BLaER1 treated with 17β-estradiol and CSF1 and Interleukin-3, amounts not matched to agents 10 nM and 100 nM (cell line): ENCODE data around the gene SYVN1.

Experiments
- H3K27ac ChIP-seq, 11 experiments: shearing (Covaris generic); formaldehyde crosslinking; 2 replicates each; pipeline ENCODE4 v1.8.1; 2022
- H3K27me3 ChIP-seq, 11 experiments: shearing (Covaris generic); formaldehyde crosslinking; 2 replicates each; pipeline ENCODE4 v1.8.1; 2022
- H3K36me3 ChIP-seq, 11 experiments: shearing (Covaris generic); formaldehyde crosslinking; 2 replicates each; pipeline ENCODE4 v1.8.1; 2022
- H3K4me1 ChIP-seq, 10 experiments: shearing (Covaris generic); formaldehyde crosslinking; 2 replicates each; pipeline ENCODE4 v1.8.1; 2022
- H3K4me2 ChIP-seq, 11 experiments: shearing (Covaris generic); formaldehyde crosslinking; 2 replicates each; pipeline ENCODE4 v1.8.1; 2022
- H3K4me3 ChIP-seq, 10 experiments: shearing (Covaris generic); formaldehyde crosslinking; 2 replicates each; pipeline ENCODE4 v1.8.1; 2022
- H3K9ac ChIP-seq, 11 experiments: shearing (Covaris generic); formaldehyde crosslinking; 2 replicates each; pipeline ENCODE4 v1.8.1; 2022
- H3K9me3 ChIP-seq, 11 experiments: shearing (Covaris generic); formaldehyde crosslinking; replicated peaks in 1 of 11; 2 replicates each; pipeline ENCODE4 v1.8.1; 2022
- H4K20me1 ChIP-seq, 11 experiments: shearing (Covaris generic); formaldehyde crosslinking; 2 replicates each; pipeline ENCODE4 v1.8.1; 2022
- Cebpa-rat ChIP-seq, 11 experiments: shearing (Covaris generic); IDR thresholded peaks; 2 replicates each; pipeline ENCODE4 v1.8.1; 2022

SYVN1 gene

DNA sequence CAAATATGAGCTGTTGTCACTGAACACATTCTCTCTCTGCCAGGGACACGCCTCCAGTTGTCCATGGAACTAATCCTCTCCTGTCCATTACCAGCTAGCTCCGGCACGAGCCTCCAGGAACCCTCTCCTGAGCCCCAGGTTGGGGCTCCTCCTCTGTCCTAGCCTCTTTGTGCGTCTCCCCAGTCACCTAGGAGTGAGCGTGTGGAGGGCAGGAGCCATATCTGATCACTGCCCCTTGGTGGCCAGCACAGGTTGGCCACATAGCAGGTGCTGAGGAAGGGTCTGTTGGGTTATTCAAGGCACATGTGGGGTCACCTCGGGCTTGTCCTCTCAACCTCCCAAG, 2.5 kb downstream of the SYVN1 start:
- Histone ChIP-seq H3K4me1 (peaks cover 35 to 67% (median 58%) of the 10 kb centered on the region in 10 experiments), H3K9me3 (no peaks in the 10 kb centered on the region), H4K20me1 (peaks cover 29 to 70% (median 45%) of the 10 kb centered on the region in 11 experiments; a peak in 20 of 22 replicates), H3K4me2 (peak overlapping the region; percentile 86 to 100 (median 97)), H3K9ac (peak overlapping the region; percentile 88 to 100 (median 96)), H3K36me3 (peaks cover 48 to 59% (median 53%) of the 10 kb centered on the region in 11 experiments), H3K27me3 (no peaks in the 10 kb centered on the region), H3K4me3 (peak overlapping the region in 9 of 10 experiments; percentile 89 to 99 (median 97); a peak in 17 of 20 replicates), H3K27ac (peak overlapping the region in 10 of 11 experiments; percentile 53 to 100 (median 97); a peak in 20 of 22 replicates)
- no peak for TF ChIP-seq Cebpa-rat (IDR thresholded peaks at IDR 0.05)

DNA sequence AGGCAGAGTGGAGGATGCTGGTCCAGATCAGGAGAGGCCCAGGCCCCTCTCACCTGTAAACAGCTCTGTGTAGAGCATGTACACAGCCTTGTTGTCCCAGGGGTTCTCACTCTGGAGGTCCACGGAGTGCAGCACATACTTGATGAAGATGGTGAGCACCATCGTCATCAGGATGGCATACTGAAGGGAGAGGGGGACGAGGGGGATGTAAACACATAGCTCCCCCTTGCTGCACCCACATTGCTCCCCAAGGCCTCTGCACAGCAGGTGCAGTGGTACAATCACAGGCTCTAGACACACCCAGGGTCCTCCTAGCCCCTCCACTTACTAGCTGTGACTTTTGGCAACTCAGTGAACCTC, 2.9 kb downstream of the SYVN1 start:
- Histone ChIP-seq H3K4me2 (peak overlapping the region; percentile 86 to 100 (median 97); a peak in 21 of 22 replicates), H3K36me3 (peaks cover 53 to 63% (median 58%) of the 10 kb centered on the region in 11 experiments), H3K27ac (peak overlapping the region in 6 of 11 experiments; percentile 96 to 98 (median 97); a peak in 11 of 22 replicates)

GRCh38 chr11:65130631-65131416, 3.5 kb downstream of the SYVN1 start:
- peaks cover 29 to 76% (median 49%) of the 10 kb centered on the region in 11 experiments; a peak in 20 of 22 replicates for H4K20me1 ChIP-seq
- TF ChIP-seq Cebpa-rat (IDR thresholded peaks at IDR 0.05), result no peak
- H3K4me2 ChIP-seq, result peak overlapping the region in 10 of 11 experiments; percentile 86 to 100 (median 97); a peak in 19 of 22 replicates
- peak overlapping the region in 5 of 11 experiments; percentile 12 to 98 (median 96); a peak in 8 of 22 replicates for H3K27ac ChIP-seq
- H3K4me3 ChIP-seq, result peak overlapping the region in 4 of 10 experiments; percentile 22 to 92 (median 89); a peak in 8 of 20 replicates
- H3K36me3 ChIP-seq, result peaks cover 58 to 69% (median 63%) of the 10 kb centered on the region in 11 experiments
- peak overlapping the region; percentile 88 to 100 (median 96); a peak in 18 of 22 replicates for H3K9ac ChIP-seq
- no peaks in the 10 kb centered on the region for H3K27me3 ChIP-seq
- H3K4me1 ChIP-seq, result peaks cover 33 to 57% (median 50%) of the 10 kb centered on the region in 10 experiments
- H3K9me3 ChIP-seq, result no peaks in the 10 kb centered on the region

More for the DNA sequence above, 2.9 kb downstream of the SYVN1 start:
- H3K9me3 ChIP-seq, result no peaks in the 10 kb centered on the region
- peak overlapping the region; percentile 88 to 100 (median 96); a peak in 20 of 22 replicates for H3K9ac ChIP-seq
- no peaks in the 10 kb centered on the region for H3K27me3 ChIP-seq
- peaks cover 35 to 63% (median 55%) of the 10 kb centered on the region in 10 experiments for H3K4me1 ChIP-seq
- no peak for TF ChIP-seq Cebpa-rat (IDR thresholded peaks at IDR 0.05)
- peaks cover 29 to 74% (median 49%) of the 10 kb centered on the region in 11 experiments; a peak in 20 of 22 replicates for H4K20me1 ChIP-seq
- peak overlapping the region in 6 of 10 experiments; percentile 22 to 98 (median 90); a peak in 8 of 20 replicates for H3K4me3 ChIP-seq

DNA sequence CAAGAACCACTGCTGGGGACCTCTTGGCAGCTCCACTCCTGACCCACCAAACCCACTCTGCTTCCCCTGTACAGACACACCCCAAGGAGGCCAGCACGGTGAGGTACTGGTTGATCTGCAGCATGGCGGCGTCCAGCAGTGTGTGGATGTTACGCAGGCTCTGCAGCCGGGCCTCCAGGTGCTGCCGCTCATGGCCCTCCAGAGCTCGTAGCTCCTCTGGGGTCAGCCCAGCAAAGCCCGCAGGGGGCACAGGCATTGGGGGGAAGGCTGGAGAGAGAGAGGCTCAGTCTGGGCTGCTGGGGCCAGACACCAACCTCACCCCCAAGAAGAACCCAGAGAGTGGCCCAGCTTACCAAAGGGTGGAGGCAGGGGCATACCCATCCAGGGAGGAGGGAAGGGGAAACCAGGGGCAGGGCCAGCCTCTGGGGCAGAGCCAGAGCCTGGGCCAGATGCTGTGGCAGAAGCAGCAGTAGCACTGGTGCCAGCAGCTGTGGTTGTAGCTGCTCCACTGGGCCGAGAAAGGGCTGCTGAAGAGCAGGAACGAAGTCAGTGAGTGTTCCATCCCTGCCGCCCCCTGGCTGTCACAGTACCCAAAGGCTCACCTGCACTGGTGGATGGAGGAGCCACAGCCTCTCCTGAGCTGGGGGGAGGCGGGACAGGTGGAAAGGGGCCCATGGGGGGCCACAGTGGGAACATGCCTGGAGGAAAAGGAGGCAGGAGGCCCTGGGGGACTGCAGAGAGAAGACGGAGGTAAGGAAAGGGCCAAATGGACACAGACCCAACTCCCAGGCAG, 4.5 kb downstream of the SYVN1 start:
- H3K27me3 ChIP-seq, result no peaks in the 10 kb centered on the region
- peaks cover 66 to 79% (median 73%) of the 10 kb centered on the region in 11 experiments for H3K36me3 ChIP-seq
- no peaks in the 10 kb centered on the region for H3K9me3 ChIP-seq
- H3K27ac ChIP-seq, result peak overlapping the region in 5 of 11 experiments; percentile 13 to 50 (median 29); a peak in 8 of 22 replicates
- peaks cover 26 to 49% (median 43%) of the 10 kb centered on the region in 10 experiments for H3K4me1 ChIP-seq
- peak overlapping the region in 7 of 11 experiments; percentile 26 to 61 (median 48); a peak in 14 of 22 replicates for H3K9ac ChIP-seq
- peaks cover 29 to 81% (median 49%) of the 10 kb centered on the region in 11 experiments; a peak in 20 of 22 replicates for H4K20me1 ChIP-seq
- H3K4me2 ChIP-seq, result peak overlapping the region in 7 of 11 experiments; percentile 44 to 100 (median 86); a peak in 14 of 22 replicates
- no peak for TF ChIP-seq Cebpa-rat (IDR thresholded peaks at IDR 0.05)
- H3K4me3 ChIP-seq, result peak overlapping the region in 1 of 10 experiments; percentile 34; a peak in 1 of 20 replicates

- H3K36me3 ChIP-seq, result peaks cover 73 to 87% (median 83%) of the 10 kb centered on the region in 11 experiments
- peak overlapping the region in 3 of 11 experiments; percentile 46 to 61 (median 57); a peak in 3 of 22 replicates for H3K9ac ChIP-seq
- TF ChIP-seq Cebpa-rat (IDR thresholded peaks at IDR 0.05), result no peak
- peaks cover 29 to 79% (median 46%) of the 10 kb centered on the region in 11 experiments; a peak in 20 of 22 replicates for H4K20me1 ChIP-seq
- no peak overlapping the region; a peak in 1 of 22 replicates for H3K27ac ChIP-seq
- no peaks in the 10 kb centered on the region for H3K9me3 ChIP-seq
- no peaks in the 10 kb centered on the region for H3K27me3 ChIP-seq
- H3K4me2 ChIP-seq, result peak overlapping the region in 1 of 11 experiments; percentile 100; a peak in 1 of 22 replicates
- H3K4me1 ChIP-seq, result peaks cover 31 to 63% (median 47%) of the 10 kb centered on the region in 10 experiments
- no peak overlapping the region for H3K4me3 ChIP-seq
Observed at GRCh38 chr11:65128182-65129145, 5.9 kb downstream of the SYVN1 start.

GRCh38 chr11:65127473-65128181, 6.7 kb downstream of the SYVN1 start:
- peaks cover 25 to 70% (median 45%) of the 10 kb centered on the region in 11 experiments; a peak in 20 of 22 replicates for H4K20me1 ChIP-seq
- H3K9ac ChIP-seq, result 0 out of 22 replicates have a peak overlapping the region, but pooled peaks of 3 of the 11 experiments have one; percentile 18 to 32 (median 27)
- TF ChIP-seq Cebpa-rat (IDR thresholded peaks at IDR 0.05), result no peak
- peaks cover 73 to 85% (median 82%) of the 10 kb centered on the region in 11 experiments for H3K36me3 ChIP-seq
- no peak overlapping the region for H3K27ac ChIP-seq
- no peak overlapping the region for H3K4me2 ChIP-seq
- no peaks in the 10 kb centered on the region for H3K9me3 ChIP-seq
- no peaks in the 10 kb centered on the region for H3K27me3 ChIP-seq
- peaks cover 31 to 63% (median 47%) of the 10 kb centered on the region in 10 experiments for H3K4me1 ChIP-seq
- H3K4me3 ChIP-seq, result no peak overlapping the region
